Occipital lobe (tissue), 2 donors: ENCODE measurements around the gene GJB5. TPM values are rescaled to one million over a fixed set of nuclear protein-coding genes. Genes with fewer than 3 reads are reported as not detected.
A peak's percentile ranks its signal among the peaks of the same experiment; 100 is the strongest.
"Not testable (repeated sequence)": the region's sequence is repeated elsewhere in the genome, so short reads cannot be mapped to it uniquely, and the experiment has no call there.

Experiments used
- DNase-seq: peaks from one replicate; lab custom pipeline; 2025; lab: John Stamatoyannopoulos, UW
- total RNA-seq: library from RNA; depleted of rRNA; stranded (reverse); fragments of >200 nt; gene quantifications from one replicate; pipeline ENCODE4 v1.2.3, GENCODE V29; 2014

Gene GJB5
- total RNA-seq, 1 donor from 2014 or later: not detected

DNA sequence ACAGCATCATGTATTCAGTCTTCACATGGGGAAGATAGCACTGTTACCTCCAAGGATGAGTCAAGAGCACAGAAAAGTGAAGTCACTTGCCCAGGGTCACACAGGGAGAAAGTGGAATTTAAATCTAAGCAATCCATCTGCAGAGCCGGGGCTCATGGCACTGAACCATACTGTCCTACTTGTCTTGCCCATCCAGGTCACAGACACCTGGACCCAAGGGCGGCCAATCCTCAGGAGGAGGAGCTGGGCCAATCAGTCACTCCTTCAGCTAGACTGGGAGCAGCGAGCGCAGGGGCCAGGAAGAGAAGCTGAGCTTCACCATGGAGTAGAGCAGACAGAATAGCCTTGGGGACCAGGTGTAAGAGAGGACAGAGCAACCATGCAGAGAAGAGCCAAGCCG is 9.2 kb upstream of the GJB5 start:
- no peak for DNase-seq

DNA sequence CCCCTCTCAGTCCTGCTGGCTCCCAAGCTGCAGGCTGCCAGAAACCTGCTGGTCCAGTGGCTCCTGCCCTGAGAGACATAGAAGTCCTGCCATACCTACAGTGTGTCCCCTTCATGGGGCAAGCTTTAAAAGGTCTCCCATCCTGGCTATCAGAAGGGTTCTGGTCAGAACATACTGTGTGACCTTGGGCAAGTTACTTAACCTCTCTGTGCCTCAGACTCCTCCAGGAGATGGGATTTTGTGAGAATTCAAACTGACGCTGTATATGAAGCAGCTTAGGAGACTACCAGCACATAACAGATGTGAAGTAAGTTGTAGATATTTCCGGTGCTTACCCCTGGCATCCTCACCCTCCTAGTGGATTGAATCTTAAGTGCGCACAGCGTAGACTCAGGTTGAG is 8.7 kb upstream of the GJB5 start:
- DNase-seq: no peak

DNA sequence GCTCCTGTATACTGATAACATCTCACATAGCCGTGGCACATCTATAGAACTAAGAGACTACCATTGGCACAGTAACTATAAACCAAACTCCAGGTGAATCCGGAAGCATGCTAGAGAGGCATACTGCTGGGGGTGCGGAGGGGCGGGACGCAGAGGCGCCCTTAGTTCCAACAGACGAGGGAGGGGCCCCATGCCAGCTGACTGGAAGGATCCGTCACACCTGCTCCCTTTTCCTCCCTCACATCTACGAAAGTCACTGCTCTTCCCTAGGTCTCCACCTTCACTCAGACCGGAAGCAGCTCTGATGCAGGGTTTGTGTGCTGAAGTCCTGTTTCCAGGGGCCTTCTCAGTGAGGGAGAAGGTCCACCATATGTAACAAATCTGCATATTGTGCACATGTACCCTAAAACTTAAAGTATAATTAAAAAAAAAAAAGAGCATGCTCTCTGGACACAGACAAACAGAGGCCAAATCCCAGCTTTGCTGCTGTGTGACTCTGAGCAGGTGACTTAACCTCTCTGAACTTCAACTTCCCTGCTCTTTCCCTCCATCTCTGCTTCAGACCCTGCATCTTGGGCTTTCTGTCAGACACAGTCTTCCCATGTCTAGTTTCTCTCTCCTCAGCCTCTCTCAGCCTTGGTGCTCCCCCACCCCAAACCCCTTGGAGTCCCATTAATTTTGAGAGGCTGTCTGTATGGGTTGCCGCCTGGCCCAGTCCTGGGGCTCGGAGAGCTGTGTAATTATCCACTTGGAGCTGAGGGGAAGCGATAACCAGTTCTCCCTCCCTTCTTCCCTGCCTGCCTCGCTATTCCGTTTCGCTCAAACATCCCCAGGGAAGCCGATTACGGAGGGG is 7.8 kb upstream of the GJB5 start:
- no peak for DNase-seq

DNA sequence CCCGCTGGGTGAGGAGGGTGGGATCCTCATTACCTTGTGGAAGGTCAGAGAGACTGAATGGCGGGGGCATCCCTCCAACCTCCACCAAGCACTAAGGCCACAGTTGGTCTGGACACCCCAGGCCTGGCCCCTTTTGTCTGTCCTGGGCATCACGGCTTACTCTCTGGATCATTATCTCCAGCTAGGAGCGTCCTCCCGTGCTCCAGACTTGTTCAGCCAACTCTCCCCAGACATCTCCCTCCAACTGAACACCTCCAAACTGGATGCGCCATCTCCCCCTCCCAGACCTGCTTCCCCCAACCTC is 7.3 kb upstream of the GJB5 start:
- no peak for DNase-seq

DNA sequence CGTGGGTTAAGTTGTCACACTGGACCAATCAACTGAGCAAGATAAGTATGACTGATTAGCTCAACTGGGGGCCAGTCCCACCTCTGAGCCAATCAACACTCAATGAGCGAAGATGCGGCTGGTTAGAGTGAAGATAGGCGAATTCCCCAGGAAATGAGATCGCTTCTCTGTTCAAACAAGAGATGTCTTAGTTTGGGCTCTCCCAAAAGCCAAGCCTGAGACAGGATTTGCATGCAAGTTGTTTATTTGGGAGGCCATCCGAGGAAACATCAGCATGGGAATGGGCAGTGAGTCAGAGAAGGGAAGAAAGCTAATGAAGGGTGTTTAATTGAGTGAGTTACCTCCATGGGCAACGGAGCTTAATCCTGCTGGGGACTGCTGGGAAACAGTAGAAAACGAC is 4.9 kb upstream of the GJB5 start:
- DNase-seq: no peak

- no peak for DNase-seq
Measured at GRCh38 chr1:34750610-34751009, 4.2 kb upstream of the GJB5 start.

GRCh38 chr1:34753163-34753562 is 1.7 kb upstream of the GJB5 start:
- DNase-seq: no peak

GRCh38 chr1:34755961-34756360 is 1.1 kb downstream of the GJB5 start:
- no peak for DNase-seq

DNA sequence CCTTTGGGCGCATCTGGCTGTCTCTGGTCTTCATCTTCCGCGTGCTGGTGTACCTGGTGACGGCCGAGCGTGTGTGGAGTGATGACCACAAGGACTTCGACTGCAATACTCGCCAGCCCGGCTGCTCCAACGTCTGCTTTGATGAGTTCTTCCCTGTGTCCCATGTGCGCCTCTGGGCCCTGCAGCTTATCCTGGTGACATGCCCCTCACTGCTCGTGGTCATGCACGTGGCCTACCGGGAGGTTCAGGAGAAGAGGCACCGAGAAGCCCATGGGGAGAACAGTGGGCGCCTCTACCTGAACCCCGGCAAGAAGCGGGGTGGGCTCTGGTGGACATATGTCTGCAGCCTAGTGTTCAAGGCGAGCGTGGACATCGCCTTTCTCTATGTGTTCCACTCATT is 2.5 kb downstream of the GJB5 start:
- DNase-seq: no peak

- no peak for DNase-seq
Measured at GRCh38 chr1:34758751-34759150, 3.9 kb downstream of the GJB5 start.

- DNase-seq: no peak
Measured at GRCh38 chr1:34759503-34760357, 4.9 kb downstream of the GJB5 start, which contains the start of gene GJB4. Gene GJB4, plus strand, starts transcription at chr1:34759740. Its CDS starts 1,515 bp downstream, at chr1:34761255.

DNA sequence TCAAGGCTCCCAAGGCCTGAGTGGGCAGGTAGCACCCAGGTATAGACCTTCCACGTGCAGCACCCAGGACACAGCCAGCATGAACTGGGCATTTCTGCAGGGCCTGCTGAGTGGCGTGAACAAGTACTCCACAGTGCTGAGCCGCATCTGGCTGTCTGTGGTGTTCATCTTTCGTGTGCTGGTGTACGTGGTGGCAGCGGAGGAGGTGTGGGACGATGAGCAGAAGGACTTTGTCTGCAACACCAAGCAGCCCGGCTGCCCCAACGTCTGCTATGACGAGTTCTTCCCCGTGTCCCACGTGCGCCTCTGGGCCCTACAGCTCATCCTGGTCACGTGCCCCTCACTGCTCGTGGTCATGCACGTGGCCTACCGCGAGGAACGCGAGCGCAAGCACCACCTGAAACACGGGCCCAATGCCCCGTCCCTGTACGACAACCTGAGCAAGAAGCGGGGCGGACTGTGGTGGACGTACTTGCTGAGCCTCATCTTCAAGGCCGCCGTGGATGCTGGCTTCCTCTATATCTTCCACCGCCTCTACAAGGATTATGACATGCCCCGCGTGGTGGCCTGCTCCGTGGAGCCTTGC is 6.4 kb downstream of the GJB5 start:
- DNase-seq: no peak

- no peak for DNase-seq
Measured at GRCh38 chr1:34761776-34762307, 7.0 kb downstream of the GJB5 start.

DNA sequence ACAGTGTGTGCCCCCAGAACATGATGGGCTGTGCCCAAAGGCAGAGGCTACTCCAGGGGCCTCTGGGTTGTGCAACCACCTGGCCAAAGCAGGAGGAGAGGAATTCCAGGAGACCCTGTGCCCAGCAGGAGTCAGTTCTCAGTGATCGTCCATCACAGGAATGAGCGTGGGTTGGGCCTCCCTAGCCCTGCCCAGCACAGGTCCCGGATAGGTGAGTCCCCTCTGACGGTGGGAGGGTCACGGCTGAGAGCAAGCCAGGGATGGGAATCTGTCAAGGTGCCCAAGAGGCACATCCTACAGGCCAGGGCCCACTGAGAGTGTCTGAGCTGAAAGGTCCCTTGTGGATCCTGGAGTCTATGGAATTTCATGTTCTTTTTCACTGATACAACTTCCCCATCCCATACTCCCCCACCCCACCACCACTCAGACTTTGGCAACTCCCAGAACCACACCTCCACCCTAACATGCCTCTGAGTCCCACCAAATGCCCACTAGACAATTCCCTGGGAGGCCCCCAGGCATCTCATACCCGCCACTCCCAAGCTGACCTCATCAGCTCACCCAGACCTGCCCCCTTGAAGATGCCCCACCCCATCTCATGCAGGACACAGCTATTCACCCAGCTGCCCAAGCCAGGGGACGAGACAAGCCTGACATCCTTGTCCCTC is 7.8 kb downstream of the GJB5 start:
- DNase-seq: no peak

DNA sequence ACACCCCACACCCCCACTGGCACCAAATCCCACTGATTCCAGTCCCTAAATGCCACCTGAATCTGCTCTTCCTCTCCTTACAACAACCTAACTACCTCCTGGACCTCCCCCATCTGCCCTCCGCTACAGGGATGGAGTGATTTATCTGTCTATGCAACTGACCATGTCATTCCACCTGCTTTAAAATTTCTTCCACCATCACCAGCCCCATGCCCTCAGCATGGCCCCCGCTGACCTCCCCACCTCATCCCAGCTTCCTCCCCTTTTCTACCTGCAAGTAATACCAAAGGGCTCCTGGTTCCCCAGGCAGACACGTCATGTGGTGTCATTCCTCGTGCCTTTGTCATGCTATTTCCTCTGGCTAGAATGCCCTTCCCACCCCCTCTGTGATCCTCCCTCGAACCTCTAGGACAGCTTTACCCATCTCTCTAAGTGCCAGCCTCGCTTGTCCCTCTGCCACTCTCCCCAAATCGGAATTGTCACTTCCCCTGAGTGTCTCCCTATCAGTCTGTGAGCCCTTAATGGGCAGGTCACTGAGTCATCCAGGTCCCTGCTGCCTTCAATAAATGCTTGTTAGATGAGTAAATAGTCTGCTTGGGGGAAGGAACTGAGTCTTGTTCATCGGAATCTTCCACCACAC is 8.4 kb downstream of the GJB5 start:
- DNase-seq: no peak

- DNase-seq: no peak
Measured at GRCh38 chr1:34768856-34769255, 14.0 kb downstream of the GJB5 start.

- peak; percentile 62 for DNase-seq
Measured at GRCh38 chr1:34770891-34771504, 16.2 kb downstream of the GJB5 start.

DNA sequence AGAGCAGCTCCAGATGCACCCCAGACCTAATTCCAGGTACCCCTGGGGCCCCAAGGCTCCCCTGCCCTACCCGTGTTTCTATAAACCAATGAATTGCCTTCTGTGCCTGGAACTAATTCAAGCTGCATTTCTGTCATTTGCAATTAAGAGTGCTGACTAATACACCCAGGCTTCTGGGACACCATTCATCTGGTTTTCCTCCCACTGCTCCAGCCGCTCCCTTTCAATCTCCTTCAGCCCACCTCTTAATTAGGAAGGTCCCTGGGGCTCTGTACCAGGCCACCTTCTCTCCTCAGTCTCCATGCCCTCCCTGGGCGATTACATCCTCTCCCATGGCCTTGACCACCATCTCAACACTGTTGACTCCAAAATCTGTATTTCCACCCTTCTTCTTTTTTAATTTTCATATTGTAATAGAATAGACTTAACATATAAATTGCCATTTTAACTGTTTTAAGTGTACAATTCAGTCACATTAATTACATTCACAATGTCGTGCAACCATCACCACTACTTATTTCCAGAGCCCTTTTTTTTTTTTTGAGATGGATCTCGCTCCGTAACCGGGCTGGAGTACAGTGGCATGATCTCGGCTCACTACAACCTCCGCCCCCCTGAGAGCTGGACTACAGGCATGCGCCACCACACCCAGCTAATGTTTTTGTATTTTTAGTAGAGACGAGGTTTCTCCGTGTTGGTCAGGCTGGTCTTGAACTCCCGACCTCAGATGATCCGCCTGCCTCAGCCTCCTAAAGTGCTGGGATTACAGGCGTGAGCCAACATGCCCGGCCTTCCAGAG is 16.9 kb downstream of the GJB5 start:
- DNase-seq: no peak

DNA sequence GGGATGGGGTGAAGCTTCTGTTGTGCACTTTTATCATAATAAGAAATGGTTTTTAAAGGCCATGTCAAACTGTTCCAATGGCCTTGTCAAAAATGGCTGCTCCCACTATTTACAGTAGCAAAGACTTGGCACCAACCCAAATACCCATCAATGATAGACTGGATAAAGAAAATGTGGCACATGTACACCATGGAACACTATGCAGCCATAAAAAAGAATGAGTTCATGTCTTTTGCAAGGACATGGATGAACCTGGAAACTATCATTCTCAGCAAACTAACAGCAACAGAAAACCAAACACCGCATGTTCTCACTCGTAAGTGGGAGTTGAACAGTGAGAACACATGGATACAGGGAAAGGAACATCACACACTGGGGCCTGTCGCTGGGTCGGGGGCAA is 18.3 kb downstream of the GJB5 start:
- not testable (repeated sequence) for DNase-seq

GRCh38 chr1:34774957-34775356 is 20.1 kb downstream of the GJB5 start:
- no peak for DNase-seq
